GM19193 (cell line): ENCODE results near the gene HNF4A.

Experiments used
- POLR2A ChIP-seq: IDR thresholded peaks from 4 replicates; pipeline ENCODE4 v1.6.1; 2011; ENCODE audit not compliant: insufficient read depth, insufficient read length; ENCODE audit errors: extremely low read depth

The HNF4A gene

DNA sequence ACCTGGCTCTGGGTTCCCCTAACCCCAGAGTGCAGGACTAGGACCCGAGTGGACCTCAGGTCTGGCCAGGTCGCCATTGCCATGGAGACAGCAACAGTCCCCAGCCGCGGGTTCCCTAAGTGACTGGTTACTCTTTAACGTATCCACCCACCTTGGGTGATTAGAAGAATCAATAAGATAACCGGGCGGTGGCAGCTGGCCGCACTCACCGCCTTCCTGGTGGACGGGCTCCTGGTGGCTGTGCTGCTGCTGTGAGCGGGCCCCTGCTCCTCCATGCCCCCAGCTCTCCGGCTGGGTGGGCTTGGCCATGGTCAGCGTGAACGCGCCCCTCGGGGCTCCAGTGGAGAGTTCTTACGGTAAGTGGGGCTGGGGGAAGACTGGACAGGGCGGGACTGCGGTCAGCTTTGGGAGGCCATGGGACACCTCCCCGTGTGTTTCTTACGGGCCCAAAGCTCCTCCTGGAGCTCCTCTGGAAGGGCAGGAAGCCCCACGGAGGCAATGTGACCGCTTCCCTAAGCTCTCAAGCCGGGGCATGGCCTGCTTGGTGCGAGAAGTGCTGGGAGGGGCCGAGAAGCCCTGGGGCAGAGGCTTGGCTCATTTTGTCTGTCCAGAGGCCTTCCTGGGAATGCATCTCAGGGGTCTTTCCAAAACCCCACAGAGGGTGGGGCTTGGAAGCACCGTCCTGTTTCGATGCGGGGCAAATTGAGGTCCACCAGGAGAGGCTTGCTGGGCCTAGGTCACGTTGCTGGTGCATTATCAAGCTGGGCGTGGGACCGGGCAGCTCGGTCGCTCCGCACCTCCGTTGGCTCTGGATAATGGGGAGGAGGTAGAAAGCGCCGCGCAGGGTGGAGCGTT is at the start of gene HNF4A:
Gene HNF4A, plus strand, starts transcription at position 202 of the 855 bp plus-strand sequence. Its CDS starts 106 bp downstream, at position 308.
- no peak for TF ChIP-seq POLR2A

DNA sequence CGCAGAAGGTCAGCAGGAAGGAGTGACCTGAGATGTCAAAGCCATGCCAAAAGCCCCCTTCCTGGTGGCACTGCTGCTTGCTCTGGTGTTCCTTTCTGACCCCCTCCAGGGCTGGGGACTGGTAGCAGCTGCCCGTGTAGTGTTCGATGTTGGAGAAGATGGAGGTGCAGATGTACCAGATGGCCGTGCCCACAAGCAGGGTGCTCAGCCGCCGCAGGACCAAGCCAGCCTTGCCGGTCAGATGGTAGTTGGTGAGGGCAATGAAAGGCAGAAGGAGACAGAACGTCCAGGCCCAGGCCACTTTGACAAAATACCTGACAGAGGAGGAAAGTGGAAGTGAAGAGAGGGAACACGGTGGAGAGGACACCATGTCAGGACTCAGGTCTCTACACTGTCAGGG is 48.6 kb upstream of the HNF4A start:
- TF ChIP-seq POLR2A: no peak

- no peak for TF ChIP-seq POLR2A
Observed at GRCh38 chr20:44309763-44310663, 45.5 kb upstream of the HNF4A start.

- peak; percentile 60 for TF ChIP-seq POLR2A
Observed at GRCh38 chr20:44310664-44311639, 44.5 kb upstream of the HNF4A start, which contains the start of gene FITM2. FITM2 (minus strand) TSS chr20:44311202; CDS start chr20:44311148, 54 bp downstream.

DNA sequence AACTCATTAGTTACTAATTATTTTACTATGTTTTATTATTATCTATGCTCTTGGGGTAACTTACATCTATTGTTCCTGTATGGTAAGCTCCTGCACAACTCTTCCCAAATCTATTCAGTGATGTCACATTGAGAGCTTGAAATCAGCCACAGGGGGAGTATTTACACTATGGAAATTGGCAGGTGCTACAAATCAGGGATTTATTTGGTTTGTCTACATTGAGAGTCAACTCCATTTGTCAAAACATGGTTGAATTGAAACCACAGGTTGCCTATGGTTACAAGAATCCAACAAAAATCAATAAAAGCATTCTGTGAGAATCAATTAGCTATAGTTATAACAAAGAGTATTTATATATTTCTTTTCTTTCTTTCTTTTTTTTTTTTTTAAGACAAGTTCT is 40.6 kb upstream of the HNF4A start:
- no peak for TF ChIP-seq POLR2A

- TF ChIP-seq POLR2A: no peak
Observed at GRCh38 chr20:44319839-44320422, 35.6 kb upstream of the HNF4A start.

DNA sequence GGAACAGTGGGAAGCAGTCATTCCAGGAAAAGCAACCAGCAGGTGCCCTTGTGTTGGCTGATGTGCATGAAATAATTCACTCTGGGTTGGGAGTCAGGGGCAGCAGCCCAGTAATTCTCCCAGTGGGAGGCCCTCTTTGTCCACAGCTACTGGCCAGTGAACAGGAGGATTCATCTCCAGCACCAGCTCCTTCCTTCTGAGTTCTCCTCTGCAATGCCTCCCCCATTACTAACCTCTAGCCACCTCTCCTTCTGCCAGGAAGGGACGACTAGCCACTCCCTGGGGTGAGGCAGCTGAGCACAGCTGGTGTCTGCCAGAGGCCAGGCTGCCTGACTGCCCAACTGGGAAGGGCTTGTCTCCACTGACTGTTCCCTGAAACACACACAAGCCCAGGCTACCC is 31.2 kb upstream of the HNF4A start:
- TF ChIP-seq POLR2A: no peak

DNA sequence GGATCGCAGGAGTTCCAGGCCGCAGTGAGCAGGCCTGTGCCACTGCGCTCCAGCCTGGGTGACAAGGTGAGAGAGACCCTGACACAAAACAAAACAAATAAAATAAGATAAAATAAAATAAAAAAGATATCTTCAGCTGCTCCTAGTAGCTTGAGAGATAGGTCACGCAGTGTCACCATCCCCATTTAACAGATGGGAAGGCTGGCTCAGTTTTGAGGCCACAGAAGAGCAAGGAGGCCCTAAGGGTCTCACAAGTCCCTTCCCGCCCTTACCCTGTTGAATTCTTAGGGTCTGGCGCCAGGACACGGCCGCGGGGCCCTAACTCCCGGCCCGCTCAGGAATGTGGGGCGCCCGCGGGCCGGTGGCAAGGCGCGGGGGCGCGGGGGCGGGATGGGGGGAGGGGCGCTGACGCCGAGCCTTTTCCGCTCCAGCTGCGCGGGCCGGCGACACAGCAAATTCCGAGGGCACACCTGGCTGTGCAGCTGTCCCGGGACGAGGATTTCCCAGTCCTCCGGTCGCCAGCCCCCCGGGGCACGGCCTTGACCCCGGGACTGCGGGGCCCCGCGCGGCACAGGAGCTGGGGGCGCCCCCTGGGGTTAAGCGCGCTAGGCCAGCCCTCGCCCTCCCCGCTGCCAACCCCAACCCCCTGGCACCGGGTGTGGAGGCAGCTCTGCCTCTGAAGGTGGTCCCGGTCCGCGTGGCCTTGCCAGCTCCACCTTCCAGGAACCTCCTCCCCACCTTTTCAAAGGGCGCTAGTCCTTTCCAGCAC is 28.9 kb upstream of the HNF4A start:
- TF ChIP-seq POLR2A: no peak

GRCh38 chr20:44328428-44328827 is 27.1 kb upstream of the HNF4A start:
- no peak for TF ChIP-seq POLR2A

- TF ChIP-seq POLR2A: no peak
Observed at GRCh38 chr20:44331201-44331600, 24.3 kb upstream of the HNF4A start.

GRCh38 chr20:44334306-44334705 is 21.2 kb upstream of the HNF4A start:
- TF ChIP-seq POLR2A: no peak

DNA sequence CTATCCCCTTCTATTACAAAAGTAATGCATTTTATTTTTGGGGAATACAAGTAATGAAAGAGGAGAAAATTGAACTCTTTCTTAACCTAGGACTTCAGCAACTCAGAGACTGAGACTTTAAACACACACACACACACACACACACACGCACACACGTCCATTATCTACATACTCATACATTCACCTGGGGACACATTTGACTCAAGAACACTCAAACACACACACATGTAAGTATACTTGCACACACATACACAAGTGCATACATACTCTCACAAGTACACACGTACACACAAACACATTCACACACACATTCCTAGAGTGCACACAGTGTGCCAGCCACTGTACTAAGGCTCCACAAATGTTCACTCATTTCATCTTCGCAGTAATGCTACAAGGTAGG is 20.8 kb upstream of the HNF4A start:
- no peak for TF ChIP-seq POLR2A

GRCh38 chr20:44335675-44336074 is 19.8 kb upstream of the HNF4A start:
- no peak for TF ChIP-seq POLR2A
